Upper lobe of left lung (tissue), 6 donors: Measurements from ENCODE around the gene UBA1. TPM values are rescaled to one million over a fixed set of nuclear protein-coding genes. Genes with fewer than 3 reads are reported as not detected.

Experiments
- ATAC-seq, 2 donors: fragments of 200-7000 bp; cut with Tn5 transposase; one replicate each; pipeline ENCODE4 v1.9.1; 2022; ENCODE audit warnings: mild to moderate bottlenecking in 2 of 2, moderate library complexity in 2 of 2; ENCODE audit not compliant: low FRiP score in 2 of 2
- DNase-seq, 2 donors: peaks; one replicate each; pipeline ENCODE4 v3.0.0-alpha.2; 2019 to 2020
- H3K27ac ChIP-seq, 4 donors: fragments of 200-600 bp; sonication (generic); one replicate each; pipeline ENCODE4 v1.5.1; 2016 to 2019
- H3K27me3 ChIP-seq, 4 donors: fragments of 200-600 bp; sonication (generic); one replicate each; pipeline ENCODE4 v1.5.1; 2017 to 2019
- H3K36me3 ChIP-seq, 4 donors: fragments of 200-600 bp; sonication (generic); one replicate each; pipeline ENCODE4 v1.5.1; 2016 to 2019
- H3K4me1 ChIP-seq, 4 donors: fragments of 200-600 bp; sonication (generic); one replicate each; pipeline ENCODE4 v1.5.1; 2018 to 2019
- H3K4me3 ChIP-seq, 4 donors: fragments of 200-600 bp; sonication (generic); one replicate each; pipeline ENCODE4 v1.5.1; 2017 to 2019; ENCODE audit warnings: mild to moderate bottlenecking in 2 of 4, moderate library complexity in 1 of 4
- H3K9me3 ChIP-seq, 4 donors: fragments of 200-600 bp; sonication (generic); one replicate each; pipeline ENCODE4 v1.5.1; 2018 to 2019
- CTCF ChIP-seq, 6 experiments: fragments of 450-650 bp in 4 of 6; fragments of 200-600 bp in 2 of 6; sonication (generic) in 2 of 6; IDR thresholded peaks; one replicate each; pipeline ENCODE4 v1.5.1; 2016 to 2019; ENCODE audit warnings: antibody characterized with exemption in 6 of 6
- EP300 ChIP-seq, 4 donors: sonication (generic); formaldehyde crosslinking; IDR thresholded peaks; one replicate each; pipeline ENCODE4 v1.5.1; 2017; ENCODE audit warnings: antibody characterized with exemption in 4 of 4, control low read depth in 2 of 4
- POLR2A ChIP-seq, 4 donors: fragments of 450-650 bp; IDR thresholded peaks; one replicate each; pipeline ENCODE4 v1.5.1; 2016 to 2017; ENCODE audit warnings: antibody characterized with exemption in 4 of 4, mild to moderate bottlenecking in 2 of 4
- POLR2AphosphoS5 ChIP-seq, 2 donors: sonication (generic); formaldehyde crosslinking; IDR thresholded peaks; one replicate each; pipeline ENCODE4 v1.5.1; 2017; ENCODE audit warnings: antibody characterized with exemption in 2 of 2
- WGBS, 2 donors: methylation state at CpG; one replicate each; pipeline ENCODE4 v1.1.5; 2017 to 2018; 5-methylcytosine and 5-hydroxymethylcytosine counted together
- total RNA-seq, 6 donors: library from RNA; depleted of rRNA in 4 of 6; stranded (reverse); fragments of >200 nt in 4 of 6; gene quantifications; one replicate each; pipeline versions ENCODE4 v1.1.0 to v1.2.1, GENCODE V29; 2016 to 2021
- donor health status: DM: no; HTN: no; CAD: no; lungs with moderate emphysema.
- donor health status: DM: no; HTN: yes; CAD: no; lungs with severe emphysema.

Gene UBA1
- total RNA-seq, 6 donors from 2014 or later: 128 to 186 (median 173) TPM

GRCh38 chrX:47224266-47224895 lies 30.8 kb downstream of the UBA1 start:
- no peaks in the 10 kb centered on the region for H3K27me3 ChIP-seq
- TF ChIP-seq POLR2AphosphoS5 (IDR thresholded peaks at IDR 0.05): no peak
- TF ChIP-seq CTCF (IDR thresholded peaks at IDR 0.05): no peak
- TF ChIP-seq EP300 (IDR thresholded peaks at IDR 0.05): no peak
- TF ChIP-seq POLR2A (IDR thresholded peaks at IDR 0.05): no peak
- WGBS, 2 donors: 95% methylated on average over 13 to 17 of the region's 17 CpGs
- ATAC-seq: no peak
- no peak overlapping the region for H3K27ac ChIP-seq
- no peaks in the 10 kb centered on the region for H3K9me3 ChIP-seq
- peaks cover 0 to 62% (median 40%) of the 10 kb centered on the region in 4 donors for H3K36me3 ChIP-seq
- no peak overlapping the region for H3K4me3 ChIP-seq
- no peak for DNase-seq
- H3K4me1 ChIP-seq: peaks cover 3 to 16% (median 11%) of the 10 kb centered on the region in 4 donors

GRCh38 chrX:47224896-47225290 lies 31.3 kb downstream of the UBA1 start:
- WGBS, 2 donors: 95% methylated on average over 4 of the region's 4 CpGs; no CpG with 5 or more reads in 1 of the 2 donors
- no peaks in the 10 kb centered on the region for H3K27me3 ChIP-seq
- no peak overlapping the region for H3K27ac ChIP-seq
- H3K9me3 ChIP-seq: no peaks in the 10 kb centered on the region
- ATAC-seq: no peak
- TF ChIP-seq CTCF (IDR thresholded peaks at IDR 0.05): no peak
- no peak for TF ChIP-seq POLR2AphosphoS5 (IDR thresholded peaks at IDR 0.05)
- no peak for TF ChIP-seq EP300 (IDR thresholded peaks at IDR 0.05)
- TF ChIP-seq POLR2A (IDR thresholded peaks at IDR 0.05): no peak
- H3K4me1 ChIP-seq: peaks cover 2 to 11% (median 7%) of the 10 kb centered on the region in 4 donors
- no peak overlapping the region for H3K4me3 ChIP-seq
- H3K36me3 ChIP-seq: peaks cover 0 to 65% (median 40%) of the 10 kb centered on the region in 4 donors
- no peak for DNase-seq

- TF ChIP-seq EP300 (IDR thresholded peaks at IDR 0.05) (no peak), CTCF (IDR thresholded peaks at IDR 0.05) (no peak), POLR2AphosphoS5 (IDR thresholded peaks at IDR 0.05) (no peak), POLR2A (IDR thresholded peaks at IDR 0.05) (no peak)
- no peaks in the 10 kb centered on the region for H3K27me3 ChIP-seq
- DNase-seq: no peak
- H3K4me3 ChIP-seq: no peak overlapping the region
- no peak for ATAC-seq
- peaks cover 0 to 65% (median 40%) of the 10 kb centered on the region in 4 donors for H3K36me3 ChIP-seq
- H3K4me1 ChIP-seq: no peaks in the 10 kb centered on the region
- WGBS, 2 donors: 93% methylated on average over 6 of the region's 6 CpGs; no CpG with 5 or more reads in 1 of the 2 donors
- no peak overlapping the region for H3K27ac ChIP-seq
- H3K9me3 ChIP-seq: no peaks in the 10 kb centered on the region
Observed at GRCh38 chrX:47226071-47226470, 32.4 kb downstream of the UBA1 start.

- TF ChIP-seq EP300 (IDR thresholded peaks at IDR 0.05): no peak
- TF ChIP-seq POLR2AphosphoS5 (IDR thresholded peaks at IDR 0.05): no peak
- TF ChIP-seq POLR2A (IDR thresholded peaks at IDR 0.05): no peak
- TF ChIP-seq CTCF (IDR thresholded peaks at IDR 0.05): no peak
- Histone ChIP-seq H3K9me3 (no peaks in the 10 kb centered on the region), H3K4me3 (no peak overlapping the region), H3K36me3 (peaks cover 0 to 65% (median 40%) of the 10 kb centered on the region in 4 donors), H3K4me1 (no peaks in the 10 kb centered on the region), H3K27ac (no peak overlapping the region), H3K27me3 (no peaks in the 10 kb centered on the region)
- no peak for DNase-seq
- 94 to 97% methylated on average over 5 to 19 of the region's 19 CpGs for WGBS, 2 donors
- ATAC-seq: no peak
Observed at GRCh38 chrX:47226531-47227333, 33.1 kb downstream of the UBA1 start.
